22Rv1 (cell line): Measurements from ENCODE around the gene SNAPIN.

Source experiments
- ZFX ChIP-seq: fragments of 450-650 bp; IDR thresholded peaks from 2 replicates; pipeline ENCODE4 v1.6.1; 2017; ENCODE audit warnings: antibody characterized with exemption, borderline replicate concordance
- TF ChIP-seq, protein P1 (sequence below): fragments of 450-650 bp; IDR thresholded peaks from 2 replicates; pipeline ENCODE4 v1.5.1; 2017; ENCODE audit warnings: mild to moderate bottlenecking

DNA sequence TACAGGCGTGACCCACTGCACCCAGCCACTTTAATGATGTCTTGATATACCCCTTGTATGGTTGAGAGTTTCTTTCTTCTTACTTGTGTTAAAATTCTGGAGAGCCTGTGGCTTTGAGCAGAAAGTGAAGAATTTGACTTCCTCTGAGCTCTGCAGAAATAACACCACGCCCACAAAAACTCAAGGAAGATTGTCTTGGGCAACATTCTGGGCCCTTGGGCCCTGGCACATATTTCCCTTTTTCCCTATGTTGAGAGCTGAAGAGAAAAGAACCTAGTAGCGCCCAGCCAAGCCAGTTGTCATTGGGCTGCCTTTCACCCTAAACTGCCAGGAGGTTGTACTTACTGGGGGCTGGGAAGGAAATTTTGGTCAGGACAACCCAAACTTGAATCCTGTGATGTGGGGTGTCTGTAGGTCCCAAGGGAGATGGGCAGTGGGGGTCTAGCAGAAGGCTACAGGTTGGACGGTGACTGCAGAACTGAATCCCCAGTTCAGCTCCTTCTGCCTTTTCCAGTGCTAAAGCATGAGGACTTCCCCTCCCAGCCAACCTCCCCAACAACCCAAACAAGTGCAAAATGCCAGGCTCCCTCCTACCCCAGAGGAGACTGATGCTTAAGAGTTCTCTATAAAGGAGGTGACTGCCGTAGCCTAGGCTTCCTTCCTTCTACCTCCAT, 11.7 kb upstream of the SNAPIN start:
- TF ChIP-seq, protein P1, sequence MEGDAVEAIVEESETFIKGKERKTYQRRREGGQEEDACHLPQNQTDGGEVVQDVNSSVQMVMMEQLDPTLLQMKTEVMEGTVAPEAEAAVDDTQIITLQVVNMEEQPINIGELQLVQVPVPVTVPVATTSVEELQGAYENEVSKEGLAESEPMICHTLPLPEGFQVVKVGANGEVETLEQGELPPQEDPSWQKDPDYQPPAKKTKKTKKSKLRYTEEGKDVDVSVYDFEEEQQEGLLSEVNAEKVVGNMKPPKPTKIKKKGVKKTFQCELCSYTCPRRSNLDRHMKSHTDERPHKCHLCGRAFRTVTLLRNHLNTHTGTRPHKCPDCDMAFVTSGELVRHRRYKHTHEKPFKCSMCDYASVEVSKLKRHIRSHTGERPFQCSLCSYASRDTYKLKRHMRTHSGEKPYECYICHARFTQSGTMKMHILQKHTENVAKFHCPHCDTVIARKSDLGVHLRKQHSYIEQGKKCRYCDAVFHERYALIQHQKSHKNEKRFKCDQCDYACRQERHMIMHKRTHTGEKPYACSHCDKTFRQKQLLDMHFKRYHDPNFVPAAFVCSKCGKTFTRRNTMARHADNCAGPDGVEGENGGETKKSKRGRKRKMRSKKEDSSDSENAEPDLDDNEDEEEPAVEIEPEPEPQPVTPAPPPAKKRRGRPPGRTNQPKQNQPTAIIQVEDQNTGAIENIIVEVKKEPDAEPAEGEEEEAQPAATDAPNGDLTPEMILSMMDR: no peak
- no peak for TF ChIP-seq ZFX
